GM12873 (cell line): ENCODE data around the gene SLC22A2.

Experiments
- CTCF ChIP-seq: IDR thresholded peaks from 2 replicates; pipeline ENCODE4 v1.5.1; 2012; ENCODE audit warnings: low read depth, mild to moderate bottlenecking, moderate library complexity, low read length, control low read depth; ENCODE audit not compliant: insufficient read depth; ENCODE audit errors: missing control alignments

SLC22A2 gene

GRCh38 chr6:160264061-160264612 lies 5.5 kb upstream of the SLC22A2 start:
- TF ChIP-seq CTCF: no peak

GRCh38 chr6:160263196-160263939 lies 4.7 kb upstream of the SLC22A2 start:
- no peak for TF ChIP-seq CTCF

- TF ChIP-seq CTCF: peak; percentile 19
Measured at GRCh38 chr6:160261991-160262680, 3.5 kb upstream of the SLC22A2 start.

GRCh38 chr6:160260803-160261450 lies 2.3 kb upstream of the SLC22A2 start:
- no peak for TF ChIP-seq CTCF

- no peak for TF ChIP-seq CTCF
Measured at GRCh38 chr6:160260367-160260766, 1.7 kb upstream of the SLC22A2 start.

GRCh38 chr6:160259598-160259997 lies 977 bp upstream of the SLC22A2 start:
- TF ChIP-seq CTCF: no peak

GRCh38 chr6:160259143-160259425 lies 463 bp upstream of the SLC22A2 start:
- TF ChIP-seq CTCF: no peak
